Testis (tissue), 2 donors: ENCODE measurements around the gene CD4.

Source experiments
- CTCF ChIP-seq, 3 experiments: fragments of 450-650 bp in 2 of 3; fragments of 200-600 bp in 1 of 3; sonication (generic) in 1 of 3; IDR thresholded peaks; one replicate each; pipeline ENCODE4 v1.5.1; 2016 to 2019; ENCODE audit warnings: antibody characterized with exemption in 3 of 3, mild to moderate bottlenecking in 2 of 3, moderate library complexity in 1 of 3
- POLR2A ChIP-seq: fragments of 450-650 bp; IDR thresholded peaks from one replicate; pipeline ENCODE4 v1.6.1; 2017; ENCODE audit warnings: antibody characterized with exemption, mild to moderate bottlenecking, moderate library complexity

- TF ChIP-seq CTCF (IDR thresholded peaks at IDR 0.05) (no peak), POLR2A (no peak)
Observed at GRCh38 chr12:6795088-6795487, 5.8 kb downstream of the CD4 start.
